Cardiac muscle cell (in vitro differentiated cells and primary cell): ENCODE results near the gene ADAMTS16. TPM values are rescaled to one million over a fixed set of nuclear protein-coding genes. Genes with fewer than 3 reads are reported as not detected.

Source experiments
- DNase-seq, 2 donors: peaks; one replicate each; pipeline versions ENCODE4 v3.0.0 to v3.0.0-alpha.2; 2010 to 2017; ENCODE audit warnings: low read depth in 1 of 2, low spot score in 1 of 2
- H3K27ac ChIP-seq: fragments of 200-600 bp; sonication (generic); 2 replicates; pipeline ENCODE4 v1.5.1; 2016
- H3K27me3 ChIP-seq: fragments of 200-600 bp; sonication (generic); 2 replicates; pipeline ENCODE4 v1.6.0; 2016; ENCODE audit warnings: control low read depth
- H3K36me3 ChIP-seq: fragments of 200-600 bp; sonication (generic); 2 replicates; pipeline ENCODE4 v1.5.1; 2016; ENCODE audit warnings: control low read depth
- H3K4me1 ChIP-seq: fragments of 200-600 bp; sonication (generic); 2 replicates; pipeline ENCODE4 v1.8.1; 2017; ENCODE audit warnings: low read depth, mild to moderate bottlenecking, mixed run types
- H3K4me3 ChIP-seq: fragments of 200-600 bp; sonication (generic); 2 replicates; pipeline ENCODE4 v1.5.1; 2016; ENCODE audit warnings: mild to moderate bottlenecking
- H3K9me3 ChIP-seq: fragments of 200-600 bp; sonication (generic); 2 replicates; pipeline ENCODE4 v1.5.1; 2017; ENCODE audit warnings: low read depth, mild to moderate bottlenecking, control low read depth
- CTCF ChIP-seq: IDR thresholded peaks from 2 replicates; pipeline ENCODE4 v1.5.1; 2012; ENCODE audit warnings: low read depth, mild to moderate bottlenecking, low read length
- polyA plus RNA-seq: library from polyadenylated mRNA; unstranded; fragments of >200 nt; fragmentation: Nextera tagmentation; extraction: Ambion mirVana; gene quantifications from 2 replicates; pipeline ENCODE4 v1.2.1, GENCODE V29; 2016
- total RNA-seq: library from RNA; depleted of rRNA; stranded (reverse); fragments of >200 nt; gene quantifications from 2 replicates; pipeline ENCODE4 v1.2.3, GENCODE V29; 2016

Gene ADAMTS16
- total and polyA plus RNA-seq, 2 experiments from 2014 or later: not detected

GRCh38 chr5:5240234-5240633 lies 100.1 kb downstream of the ADAMTS16 start:
- H3K9me3 ChIP-seq: no peaks in the 10 kb centered on the region
- H3K36me3 ChIP-seq: no peaks in the 10 kb centered on the region
- no peaks in the 10 kb centered on the region for H3K27me3 ChIP-seq
- DNase-seq: no peak
- no peak for TF ChIP-seq CTCF
- H3K4me1 ChIP-seq: no peaks in the 10 kb centered on the region
- no peak overlapping the region for H3K27ac ChIP-seq
- H3K4me3 ChIP-seq: no peak overlapping the region

GRCh38 chr5:5242056-5242455 lies 101.9 kb downstream of the ADAMTS16 start:
- H3K4me1 ChIP-seq: no peaks in the 10 kb centered on the region
- no peak for TF ChIP-seq CTCF
- no peaks in the 10 kb centered on the region for H3K27me3 ChIP-seq
- no peak overlapping the region for H3K4me3 ChIP-seq
- no peaks in the 10 kb centered on the region for H3K36me3 ChIP-seq
- no peak for DNase-seq
- H3K9me3 ChIP-seq: no peaks in the 10 kb centered on the region
- no peak overlapping the region for H3K27ac ChIP-seq

- H3K36me3 ChIP-seq: no peaks in the 10 kb centered on the region
- H3K27me3 ChIP-seq: no peaks in the 10 kb centered on the region
- no peak overlapping the region for H3K27ac ChIP-seq
- H3K4me3 ChIP-seq: no peak overlapping the region
- TF ChIP-seq CTCF: no peak
- H3K4me1 ChIP-seq: no peaks in the 10 kb centered on the region
- no peaks in the 10 kb centered on the region for H3K9me3 ChIP-seq
- no peak for DNase-seq
Observed at GRCh38 chr5:5246736-5247135, 106.6 kb downstream of the ADAMTS16 start.

GRCh38 chr5:5250758-5251157 lies 110.6 kb downstream of the ADAMTS16 start:
- Histone ChIP-seq H3K27ac (no peak overlapping the region), H3K27me3 (no peaks in the 10 kb centered on the region), H3K36me3 (no peaks in the 10 kb centered on the region), H3K4me3 (no peak overlapping the region), H3K9me3 (no peaks in the 10 kb centered on the region), H3K4me1 (no peaks in the 10 kb centered on the region)
- TF ChIP-seq CTCF: no peak
- no peak for DNase-seq

GRCh38 chr5:5252106-5252505 lies 112.0 kb downstream of the ADAMTS16 start:
- H3K27ac ChIP-seq: no peak overlapping the region
- no peaks in the 10 kb centered on the region for H3K4me1 ChIP-seq
- no peak overlapping the region for H3K4me3 ChIP-seq
- no peak for TF ChIP-seq CTCF
- DNase-seq: no peak
- H3K9me3 ChIP-seq: no peaks in the 10 kb centered on the region
- H3K27me3 ChIP-seq: no peaks in the 10 kb centered on the region
- no peaks in the 10 kb centered on the region for H3K36me3 ChIP-seq

GRCh38 chr5:5257353-5257752 lies 117.2 kb downstream of the ADAMTS16 start:
- H3K4me3 ChIP-seq: no peak overlapping the region
- H3K4me1 ChIP-seq: no peaks in the 10 kb centered on the region
- DNase-seq: no peak
- H3K36me3 ChIP-seq: no peaks in the 10 kb centered on the region
- H3K9me3 ChIP-seq: no peaks in the 10 kb centered on the region
- H3K27me3 ChIP-seq: no peaks in the 10 kb centered on the region
- no peak for TF ChIP-seq CTCF
- H3K27ac ChIP-seq: no peak overlapping the region
